Fibroblast of pulmonary artery (primary cell): ENCODE results near the gene PTPRM.
A peak's percentile ranks its signal among the peaks of the same experiment; 100 is the strongest.

Experiments used
- DNase-seq: peaks from one replicate; pipeline ENCODE4 v3.0.0-alpha.2; 2010; ENCODE audit warnings: low read depth
- H3K4me3 ChIP-seq: replicated peaks from 2 replicates; pipeline ENCODE4 v1.5.1; 2011; ENCODE audit warnings: low read depth, mild to moderate bottlenecking, control low read depth, low read length, moderate library complexity
- CTCF ChIP-seq: IDR thresholded peaks from 2 replicates; pipeline ENCODE4 v1.5.1; 2011; ENCODE audit warnings: mild to moderate bottlenecking, control low read depth, low read length, inconsistent platforms; ENCODE audit errors: missing control alignments

PTPRM gene

GRCh38 chr18:7586379-7586778 lies 19.3 kb downstream of the PTPRM start:
- DNase-seq, result no peak
- H3K4me3 ChIP-seq, result no peak overlapping the region
- TF ChIP-seq CTCF, result no peak

- DNase-seq, result no peak
- no peak for TF ChIP-seq CTCF
- no peak overlapping the region for H3K4me3 ChIP-seq
Measured at GRCh38 chr18:7590826-7591560, 23.9 kb downstream of the PTPRM start.

- TF ChIP-seq CTCF, result peak; percentile 4
- no peak overlapping the region for H3K4me3 ChIP-seq
- no peak for DNase-seq
Measured at GRCh38 chr18:7592305-7593071, 25.4 kb downstream of the PTPRM start.

GRCh38 chr18:7593218-7593819 lies 26.2 kb downstream of the PTPRM start:
- no peak for DNase-seq
- no peak for TF ChIP-seq CTCF
- H3K4me3 ChIP-seq, result no peak overlapping the region

GRCh38 chr18:7596147-7596546 lies 29.0 kb downstream of the PTPRM start:
- peak; percentile 51 for DNase-seq
- no peak for TF ChIP-seq CTCF
- H3K4me3 ChIP-seq, result no peak overlapping the region

- no peak overlapping the region for H3K4me3 ChIP-seq
- DNase-seq, result no peak
- TF ChIP-seq CTCF, result no peak
Measured at GRCh38 chr18:7597500-7597899, 30.4 kb downstream of the PTPRM start.
